ENCODE results near the gene ANKRD55.
"Not testable (repeated sequence)": the region's sequence is repeated elsewhere in the genome, so short reads cannot be mapped to it uniquely, and the experiment has no call there.

The ANKRD55 gene

DNA sequence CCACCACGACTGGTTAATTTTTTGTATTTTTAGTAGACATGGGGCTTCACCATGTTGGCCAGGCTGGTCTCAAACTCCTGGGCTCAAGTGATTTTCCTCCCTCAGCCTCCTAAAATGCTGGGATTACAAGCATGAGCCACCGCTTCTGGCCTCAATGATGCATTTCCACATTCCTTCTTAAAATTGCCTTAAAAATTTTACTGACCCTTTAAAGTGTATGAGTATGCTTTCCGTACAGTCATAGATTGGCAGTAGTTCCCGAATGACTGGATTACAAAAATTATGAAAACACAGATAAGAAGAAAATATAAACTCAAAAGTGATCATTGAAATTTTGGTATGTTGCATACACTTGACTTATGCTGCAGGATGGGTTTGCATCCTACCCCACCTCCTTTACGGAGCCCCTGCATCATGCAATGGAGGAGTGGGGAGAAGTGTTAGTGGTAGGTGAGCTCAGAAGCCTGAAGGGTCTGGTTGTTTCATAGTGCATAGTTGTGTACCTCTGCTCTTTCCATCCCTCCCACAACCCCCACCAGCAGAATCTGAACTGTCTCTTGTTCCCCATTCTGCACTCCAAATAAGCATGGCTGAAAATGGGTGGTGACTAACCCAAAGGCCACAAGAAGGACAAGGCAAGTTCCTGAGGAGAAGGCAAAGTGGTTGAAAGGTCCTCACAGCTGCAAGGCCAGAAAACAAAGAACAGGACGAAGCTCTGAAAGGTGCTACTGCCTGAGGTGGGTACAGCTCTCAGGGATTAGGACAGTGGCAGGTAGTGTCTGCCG, 26.8 kb downstream of the ANKRD55 start:
- no peak for FAIRE-seq

- not testable (repeated sequence) for FAIRE-seq
Measured at GRCh38 chr5:56203936-56204335, 29.2 kb downstream of the ANKRD55 start.

- FAIRE-seq, result no peak
Measured at GRCh38 chr5:56202483-56202882, 30.6 kb downstream of the ANKRD55 start.

DNA sequence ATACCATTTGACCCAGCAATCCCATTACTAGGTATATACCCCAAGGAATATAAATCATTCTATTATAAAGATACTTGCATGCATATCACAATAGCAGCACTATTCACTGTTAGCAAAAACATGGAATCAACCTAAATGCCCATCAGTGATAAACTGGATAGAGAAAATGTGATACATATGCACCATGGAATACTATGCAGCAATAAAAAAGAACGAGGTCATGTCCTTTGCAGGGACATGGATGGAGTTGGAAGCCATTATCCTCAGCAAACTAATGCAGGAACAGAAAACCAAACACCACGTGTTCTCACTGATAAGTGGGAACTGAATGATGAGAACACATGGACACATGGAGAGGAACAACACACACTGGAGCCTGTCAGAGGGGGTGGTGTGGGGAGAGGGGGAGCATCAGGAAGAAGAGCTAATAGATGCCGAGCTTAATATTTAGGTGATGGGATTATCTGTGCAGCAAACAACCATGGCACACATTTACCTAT, 31.3 kb downstream of the ANKRD55 start:
- FAIRE-seq, result not testable (repeated sequence)

- no peak for FAIRE-seq
Measured at GRCh38 chr5:56200971-56201666, 32.0 kb downstream of the ANKRD55 start.

DNA sequence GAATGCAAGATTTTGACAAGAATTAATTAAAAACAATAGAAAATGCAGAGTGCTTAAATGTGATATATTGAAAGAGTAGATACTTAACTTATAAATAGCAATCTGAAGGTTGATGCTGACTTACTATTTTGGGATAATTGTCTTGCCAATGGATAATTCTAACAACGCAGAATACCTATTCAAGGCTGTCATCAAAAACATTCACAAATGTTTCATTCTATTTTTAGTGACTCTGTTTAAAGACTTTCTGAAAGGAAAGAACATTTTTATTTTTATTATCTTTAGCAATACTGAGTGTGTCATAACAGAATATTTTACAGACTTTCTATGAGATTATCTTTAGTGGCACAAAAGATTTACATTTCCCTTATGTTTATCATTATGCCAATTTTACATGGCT, 38.1 kb downstream of the ANKRD55 start:
- FAIRE-seq, result no peak

GRCh38 chr5:56192246-56192645, 40.9 kb downstream of the ANKRD55 start:
- no peak for FAIRE-seq

DNA sequence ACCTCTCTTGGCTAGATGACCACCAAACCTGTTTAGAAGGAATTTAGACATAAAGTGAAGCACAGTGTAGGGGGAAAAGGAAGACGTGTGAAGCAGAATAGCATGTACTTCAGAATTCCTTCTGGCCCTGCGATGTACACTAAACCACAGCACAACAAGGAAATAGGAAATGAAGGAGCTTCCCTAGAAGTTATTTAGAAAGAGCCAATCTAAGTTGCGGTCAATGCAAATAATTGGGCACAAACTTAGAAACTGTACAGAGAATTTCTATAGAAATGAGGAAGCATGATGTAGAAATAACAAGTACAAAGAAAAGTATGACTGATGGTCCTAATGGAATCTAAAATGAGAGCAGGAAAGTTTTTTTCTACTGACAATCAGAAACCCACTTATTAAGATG, 41.5 kb downstream of the ANKRD55 start:
- FAIRE-seq, result no peak

DNA sequence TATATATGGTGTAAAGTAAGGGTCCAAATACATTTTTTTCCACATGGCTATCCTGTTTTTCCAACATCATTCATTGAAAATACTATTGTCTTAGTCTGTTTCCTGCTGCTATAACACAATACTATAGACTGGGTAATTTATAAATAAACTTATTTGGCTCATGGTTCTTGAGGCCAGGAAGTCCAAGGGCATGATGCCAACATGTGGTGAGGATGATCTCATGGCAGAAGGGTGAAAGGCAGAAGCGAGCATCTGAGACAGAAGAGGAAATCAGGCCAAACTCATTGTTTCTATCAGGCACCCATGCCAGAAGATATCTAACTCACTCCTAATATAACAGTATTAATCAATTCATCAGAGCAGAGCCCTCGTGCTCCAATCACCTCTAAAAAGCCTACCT, 42.6 kb downstream of the ANKRD55 start:
- FAIRE-seq, result no peak

DNA sequence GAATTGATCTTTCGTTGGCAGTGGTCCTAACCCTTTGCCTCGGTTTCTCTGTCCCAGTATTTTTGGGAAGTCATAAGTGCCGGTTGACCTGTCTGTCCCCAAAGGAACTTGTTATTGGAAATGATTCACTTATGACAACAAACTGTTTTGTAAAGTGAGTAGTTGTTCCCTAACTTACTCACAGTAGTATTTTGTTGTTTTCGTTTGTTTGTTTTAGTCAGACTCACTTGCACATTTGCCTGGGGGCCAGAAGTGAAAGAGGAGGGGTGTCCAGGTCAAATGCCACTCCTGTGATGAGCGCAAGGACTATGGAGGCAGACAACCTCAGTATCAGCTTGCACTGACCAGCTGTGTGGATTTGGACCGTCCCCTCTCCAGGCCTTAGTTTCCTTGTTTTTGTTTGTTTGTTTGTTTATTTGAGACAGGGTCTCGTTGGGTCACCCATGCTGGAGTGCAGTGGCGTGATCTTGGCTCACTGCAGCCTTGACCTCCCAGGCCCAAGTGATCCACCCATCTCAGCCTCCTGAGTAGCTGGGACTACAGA, 47.3 kb downstream of the ANKRD55 start:
- no peak for FAIRE-seq

GRCh38 chr5:56183506-56183905, 49.6 kb downstream of the ANKRD55 start:
- FAIRE-seq, result no peak

GRCh38 chr5:56179442-56179841, 53.7 kb downstream of the ANKRD55 start:
- FAIRE-seq, result no peak

DNA sequence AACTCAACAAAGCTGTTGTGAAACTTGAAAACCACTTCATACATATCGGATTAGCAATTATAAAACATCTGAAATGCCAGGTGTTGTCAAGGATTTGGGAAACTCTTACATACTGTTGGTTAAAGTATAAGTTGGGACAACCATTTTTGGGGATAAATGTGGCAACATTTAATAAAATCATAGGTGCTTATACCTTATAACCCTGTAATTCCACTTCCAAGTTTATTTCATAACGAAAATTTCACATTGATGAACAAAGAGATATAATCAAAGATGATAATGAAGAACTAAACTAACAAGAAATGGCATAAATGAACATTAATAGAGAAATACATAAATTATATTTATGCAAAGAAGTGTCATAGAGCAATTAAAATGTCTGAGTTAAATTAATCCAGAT, 54.3 kb downstream of the ANKRD55 start:
- no peak for FAIRE-seq

DNA sequence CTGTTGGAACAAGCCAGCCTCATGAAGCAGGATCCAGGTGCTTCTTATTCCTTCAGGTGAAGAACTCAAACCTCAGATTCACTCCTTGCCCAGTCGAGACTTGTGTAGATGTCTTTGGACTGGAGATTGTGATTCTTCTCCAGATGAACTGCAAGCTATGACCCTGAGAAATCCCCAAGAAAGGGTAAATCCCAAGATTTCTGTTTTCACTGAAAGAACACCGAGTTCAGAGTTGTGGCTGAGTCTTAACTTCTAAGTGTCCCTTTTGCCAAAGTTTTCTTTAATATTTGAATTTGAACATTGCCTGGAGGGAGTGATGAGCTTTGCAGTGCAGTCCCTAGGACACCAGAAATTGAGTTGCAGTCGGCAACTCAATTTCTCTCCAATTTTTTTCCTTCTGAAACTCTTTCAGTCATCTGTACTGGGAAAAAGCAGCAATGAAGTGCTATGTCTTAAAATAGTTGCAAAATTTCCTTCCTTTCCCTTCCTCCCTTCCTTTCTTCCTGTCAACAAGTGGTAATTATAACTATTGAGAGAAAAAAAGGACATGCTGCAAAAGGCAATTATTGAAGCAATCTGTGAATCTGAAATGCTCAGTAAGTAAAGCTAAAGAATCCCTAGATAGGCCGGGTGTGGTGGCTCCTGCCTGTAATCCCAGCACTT, 56.1 kb downstream of the ANKRD55 start:
- no peak for FAIRE-seq

GRCh38 chr5:56176155-56176798, 56.9 kb downstream of the ANKRD55 start:
- FAIRE-seq, result no peak

GRCh38 chr5:56175488-56175887, 57.6 kb downstream of the ANKRD55 start:
- FAIRE-seq, result no peak

GRCh38 chr5:56175021-56175420, 58.1 kb downstream of the ANKRD55 start:
- FAIRE-seq, result no peak

DNA sequence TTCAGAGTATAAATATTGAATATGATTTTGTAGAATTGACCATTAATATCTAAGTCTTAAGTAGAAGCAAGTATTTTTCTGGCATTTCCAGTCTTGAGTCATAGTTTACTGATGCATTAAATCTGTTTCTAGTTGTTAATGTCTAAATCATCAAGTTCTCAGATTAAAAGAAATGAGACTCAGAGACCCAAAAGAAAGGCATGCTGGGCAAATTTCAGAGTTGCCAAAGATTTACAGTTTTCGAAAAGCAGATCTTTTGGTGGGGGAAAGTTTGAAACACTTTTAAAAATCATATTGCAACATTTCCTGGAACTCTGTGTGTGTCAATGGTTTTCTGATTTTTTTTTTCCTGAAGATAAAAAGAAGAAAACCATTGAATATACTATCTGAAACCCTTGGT, 60.9 kb downstream of the ANKRD55 start:
- no peak for FAIRE-seq

- no peak for FAIRE-seq
Measured at GRCh38 chr5:56170557-56170956, 62.6 kb downstream of the ANKRD55 start.

GRCh38 chr5:56169949-56170348, 63.2 kb downstream of the ANKRD55 start:
- FAIRE-seq, result no peak

DNA sequence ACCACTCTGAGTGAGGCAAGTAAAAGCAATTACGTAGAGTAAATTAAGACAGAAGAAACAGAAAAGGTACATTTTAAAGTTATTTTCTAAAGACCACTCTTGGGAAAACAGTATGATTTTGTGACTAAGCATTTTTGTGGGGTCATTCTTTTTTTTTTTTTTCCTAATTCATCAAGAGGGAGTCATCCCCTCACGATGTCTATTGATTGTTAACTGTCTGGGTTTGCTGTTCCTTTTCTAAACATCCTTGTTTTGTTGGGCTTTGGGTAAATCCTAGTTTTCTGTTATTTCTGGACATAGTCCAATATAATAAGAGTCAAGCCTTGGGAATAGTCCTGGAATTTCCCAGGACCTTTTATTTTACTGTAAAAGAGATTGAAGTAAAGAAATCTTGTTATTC, 63.8 kb downstream of the ANKRD55 start:
- no peak for FAIRE-seq

DNA sequence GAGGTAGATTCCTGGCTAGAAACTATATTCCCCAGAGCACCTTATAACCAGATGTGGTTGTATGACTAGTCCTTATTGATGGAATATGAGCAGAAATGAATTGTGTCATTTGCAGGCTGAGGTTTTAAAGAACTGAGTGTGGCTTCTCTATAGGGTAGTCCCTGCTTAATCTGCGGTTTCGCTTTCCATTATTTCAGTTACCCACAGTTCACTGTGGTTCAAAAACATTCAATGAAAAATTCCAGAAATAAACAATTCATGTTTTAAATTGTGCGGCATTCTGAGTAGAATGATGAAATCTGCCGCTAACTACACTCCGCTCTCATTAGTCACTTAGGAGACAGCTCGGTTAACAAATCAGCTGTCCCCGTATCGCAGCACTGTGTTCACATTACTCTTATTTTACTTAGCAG, 65.1 kb downstream of the ANKRD55 start:
- FAIRE-seq, result no peak

GRCh38 chr5:56167519-56167918, 65.6 kb downstream of the ANKRD55 start:
- FAIRE-seq, result no peak
